Glomerular visceral epithelial cell (primary cell): Measurements from ENCODE around the gene SHBG.
A peak's percentile ranks its signal among the peaks of the same experiment; 100 is the strongest.
"Not testable (repeated sequence)": the region's sequence is repeated elsewhere in the genome, so short reads cannot be mapped to it uniquely, and the experiment has no call there.

Experiments used
- DNase-seq: peaks from one replicate; pipeline ENCODE4 v3.0.0-alpha.2; 2016; ENCODE audit errors: extremely low spot score

SHBG gene

GRCh38 chr17:7612294-7612640 is 17.7 kb upstream of the SHBG start:
- DNase-seq: no peak

GRCh38 chr17:7613769-7614424 is 16.0 kb upstream of the SHBG start:
- peak; percentile 33 for DNase-seq

GRCh38 chr17:7614425-7615264 is 15.3 kb upstream of the SHBG start, which contains the start of gene FXR2:
Gene FXR2 (minus strand): TSS chr17:7614897. CDS start chr17:7614532, 365 bp downstream.
- DNase-seq: peak; percentile 100

- DNase-seq: no peak
Measured at GRCh38 chr17:7615265-7615747, 14.6 kb upstream of the SHBG start.

GRCh38 chr17:7618608-7619007 is 11.3 kb upstream of the SHBG start:
- DNase-seq: no peak

GRCh38 chr17:7620835-7621234 is 9.1 kb upstream of the SHBG start:
- DNase-seq: no peak

GRCh38 chr17:7623661-7624060 is 6.3 kb upstream of the SHBG start:
- DNase-seq: no peak

GRCh38 chr17:7625749-7626148 is 4.2 kb upstream of the SHBG start:
- not testable (repeated sequence) for DNase-seq

GRCh38 chr17:7626307-7626706 is 3.6 kb upstream of the SHBG start:
- DNase-seq: no peak

GRCh38 chr17:7626956-7627249 is 3.0 kb upstream of the SHBG start:
- DNase-seq: no peak

- DNase-seq: peak; percentile 96
Measured at GRCh38 chr17:7627250-7628121, 2.4 kb upstream of the SHBG start, which contains the start of gene SAT2. Gene SAT2 (minus strand): TSS chr17:7627821. CDS start chr17:7627635, 186 bp downstream.

GRCh38 chr17:7631398-7632380 is 1.8 kb downstream of the SHBG start:
- no peak for DNase-seq

- peak; percentile 49 for DNase-seq
Measured at GRCh38 chr17:7632492-7632894, 2.6 kb downstream of the SHBG start.

- no peak for DNase-seq
Measured at GRCh38 chr17:7633093-7633492, 3.2 kb downstream of the SHBG start.

GRCh38 chr17:7634384-7634783 is 4.4 kb downstream of the SHBG start:
- peak; percentile 41 for DNase-seq

GRCh38 chr17:7636163-7636562 is 6.2 kb downstream of the SHBG start:
- DNase-seq: no peak

- DNase-seq: no peak
Measured at GRCh38 chr17:7640783-7641182, 10.8 kb downstream of the SHBG start.

GRCh38 chr17:7641635-7642034 is 11.7 kb downstream of the SHBG start:
- not testable (repeated sequence) for DNase-seq

GRCh38 chr17:7644775-7645174 is 14.8 kb downstream of the SHBG start:
- DNase-seq: no peak

GRCh38 chr17:7646457-7646856 is 16.5 kb downstream of the SHBG start:
- DNase-seq: no peak

- DNase-seq: no peak
Measured at GRCh38 chr17:7647018-7647417, 17.1 kb downstream of the SHBG start.
